CD4-positive, alpha-beta T cell treated with Interleukin-21 for 1 hour (primary cell): ENCODE data around the gene RAB1B.
A peak's percentile ranks its signal among the peaks of the same experiment; 100 is the strongest.

ENCODE experiments used
- DNase-seq: peaks from one replicate; pipeline ENCODE4 v3.0.0-alpha.2; 2020

Gene RAB1B

GRCh38 chr11:66268244-66268951 lies at the start of gene RAB1B:
Gene RAB1B, plus strand, starts transcription at chr11:66268639. Its CDS starts 41 bp downstream, at chr11:66268680.
- peak; percentile 100 for DNase-seq

- DNase-seq, result no peak
These were observed 49.4 kb upstream of the RAB1B start for GRCh38 chr11:66218846-66219620.

GRCh38 chr11:66219846-66220565 lies 48.4 kb upstream of the RAB1B start:
- no peak for DNase-seq

- no peak for DNase-seq
These were observed 47.9 kb upstream of the RAB1B start for GRCh38 chr11:66220566-66220935.

GRCh38 chr11:66221012-66221411 lies 47.4 kb upstream of the RAB1B start:
- DNase-seq, result no peak

- no peak for DNase-seq
These were observed 46.7 kb upstream of the RAB1B start for GRCh38 chr11:66221726-66222236.

GRCh38 chr11:66222358-66223149 lies 45.9 kb upstream of the RAB1B start:
- peak; percentile 97 for DNase-seq

- no peak for DNase-seq
These were observed 44.1 kb upstream of the RAB1B start for GRCh38 chr11:66224226-66224855.

- no peak for DNase-seq
These were observed 43.4 kb upstream of the RAB1B start for GRCh38 chr11:66225066-66225465.

- no peak for DNase-seq
These were observed 42.3 kb upstream of the RAB1B start for GRCh38 chr11:66226101-66226500.

GRCh38 chr11:66227700-66228099 lies 40.7 kb upstream of the RAB1B start:
- no peak for DNase-seq

- no peak for DNase-seq
These were observed 39.9 kb upstream of the RAB1B start for GRCh38 chr11:66228521-66228920.

GRCh38 chr11:66230156-66230555 lies 38.3 kb upstream of the RAB1B start:
- DNase-seq, result no peak

GRCh38 chr11:66230978-66231377 lies 37.5 kb upstream of the RAB1B start:
- no peak for DNase-seq

- DNase-seq, result no peak
These were observed 36.9 kb upstream of the RAB1B start for GRCh38 chr11:66231561-66231960.

GRCh38 chr11:66232769-66233168 lies 35.7 kb upstream of the RAB1B start:
- no peak for DNase-seq

- no peak for DNase-seq
These were observed 35.1 kb upstream of the RAB1B start for GRCh38 chr11:66233301-66233700.

GRCh38 chr11:66235141-66235540 lies 33.3 kb upstream of the RAB1B start:
- no peak for DNase-seq

GRCh38 chr11:66237867-66238266 lies 30.6 kb upstream of the RAB1B start:
- DNase-seq, result no peak

- no peak for DNase-seq
These were observed 29.5 kb upstream of the RAB1B start for GRCh38 chr11:66238786-66239413.

GRCh38 chr11:66239511-66239910 lies 28.9 kb upstream of the RAB1B start:
- DNase-seq, result no peak
